Adrenal gland (tissue), 12 donors: ENCODE data around the gene ALAD. TPM values are rescaled to one million over a fixed set of nuclear protein-coding genes. Genes with fewer than 3 reads are reported as not detected.

Experiments used
- DNase-seq, 7 donors: peaks; one replicate each; pipeline ENCODE4 v3.0.0-alpha.2; 2019 to 2020
- H3K27ac ChIP-seq, 5 donors: fragments of 200-600 bp; sonication (generic) in 4 of 5; 1 replicate in 3 of 5; 2 replicates in 2 of 5; pipeline versions ENCODE4 v1.5.1 to v1.8.0; 2016 to 2020; ENCODE audit warnings: mild to moderate bottlenecking in 1 of 5
- H3K27me3 ChIP-seq: fragments of 200-600 bp; 2 replicates; pipeline ENCODE4 v1.8.0; 2021
- H3K36me3 ChIP-seq, 2 donors: fragments of 200-600 bp; replicated peaks in 1 of 2; 1 replicate in 1 of 2; 2 replicates in 1 of 2; pipeline versions ENCODE4 v1.5.1 to v1.8.0; 2018 to 2022
- H3K4me1 ChIP-seq, 2 donors: fragments of 200-600 bp; replicated peaks in 1 of 2; 1 replicate in 1 of 2; 2 replicates in 1 of 2; pipeline versions ENCODE4 v1.5.1 to v1.8.0; 2018 to 2021
- H3K4me3 ChIP-seq, 4 donors: fragments of 200-600 bp; sonication (generic) in 3 of 4; one replicate each; pipeline ENCODE4 v1.5.1; 2016 to 2018
- H3K9me3 ChIP-seq, 3 donors: fragments of 200-600 bp; sonication (generic) in 1 of 3; replicated peaks in 1 of 3; 1 replicate in 2 of 3; 2 replicates in 1 of 3; pipeline versions ENCODE4 v1.5.1 to v1.8.0; 2016 to 2021
- POLR2A ChIP-seq, 2 donors: fragments of 450-650 bp; IDR thresholded peaks; one replicate each; pipeline ENCODE4 v1.6.1; 2017; ENCODE audit warnings: antibody characterized with exemption in 2 of 2, mild to moderate bottlenecking in 2 of 2, moderate library complexity in 1 of 2
- WGBS, 4 donors: extraction: QIAGEN DNeasy Blood & Tissue Kit in 2 of 4; methylation state at CpG; one replicate each; pipeline versions ENCODE4 v1.1.5 to v1.1.7; 2013 to 2017; 5-methylcytosine and 5-hydroxymethylcytosine counted together
- intact Hi-C, 2 donors: fragments of 100-400 bp; cut with DNase I; formaldehyde crosslinking; loops; one replicate each; pipeline versions ENCODE4 v1.14.1 to v1.15.0; 2022 to 2023
- polyA plus RNA-seq, 3 donors: library from polyadenylated mRNA; stranded (reverse); fragments of 200-250 nt in 2 of 3; fragments of 350-450 nt in 1 of 3; fragmentation: Illumina TruSeq in 1 of 3; extraction: RNeasy Lipid Tissue Mini Kit (QIAGEN cat#74804) in 1 of 3; gene quantifications; one replicate each; pipeline ENCODE4 v1.2.3, GENCODE V29; 2013 to 2014
- total RNA-seq, 9 donors: library from RNA; depleted of rRNA in 4 of 9; stranded (reverse); fragments of >200 nt in 4 of 9; fragments of 120-200 nt in 1 of 9; fragmentation: NEBNext Ultra II Directional in 1 of 9; extraction: Animal tissue kit (Norgen Biotek cat#: 25700) in 1 of 9; gene quantifications; one replicate each; pipeline versions ENCODE4 v1.1.0 to v1.2.4, GENCODE V29; 2013 to 2023
- TF ChIP-seq, protein P1 (sequence below), 6 experiments: fragments of 450-650 bp in 4 of 6; fragments of 200-600 bp in 2 of 6; sonication (generic) in 1 of 6; IDR thresholded peaks; 1 replicate in 5 of 6; 2 replicates in 1 of 6; pipeline versions ENCODE4 v1.5.1 to v1.8.0; 2016 to 2021; ENCODE audit warnings: antibody characterized with exemption in 6 of 6, mild to moderate bottlenecking in 2 of 6, moderate library complexity in 1 of 6
- donor health status: healthy with polysubstance abuse.
- donor health status: Bipolar disorder and iron deficiency.
- donor health status: DM: yes; HTN: yes; CAD: no.
- donor health status: DM: no; HTN: no; CAD: no.
- donor health status: DM: no; HTN: no; CAD: no.
- donor health status: DM: yes; HTN: yes; CAD: no.

The ALAD gene
- total and polyA plus RNA-seq, 12 donors = 49.2 to 348 (median 242) TPM

DNA sequence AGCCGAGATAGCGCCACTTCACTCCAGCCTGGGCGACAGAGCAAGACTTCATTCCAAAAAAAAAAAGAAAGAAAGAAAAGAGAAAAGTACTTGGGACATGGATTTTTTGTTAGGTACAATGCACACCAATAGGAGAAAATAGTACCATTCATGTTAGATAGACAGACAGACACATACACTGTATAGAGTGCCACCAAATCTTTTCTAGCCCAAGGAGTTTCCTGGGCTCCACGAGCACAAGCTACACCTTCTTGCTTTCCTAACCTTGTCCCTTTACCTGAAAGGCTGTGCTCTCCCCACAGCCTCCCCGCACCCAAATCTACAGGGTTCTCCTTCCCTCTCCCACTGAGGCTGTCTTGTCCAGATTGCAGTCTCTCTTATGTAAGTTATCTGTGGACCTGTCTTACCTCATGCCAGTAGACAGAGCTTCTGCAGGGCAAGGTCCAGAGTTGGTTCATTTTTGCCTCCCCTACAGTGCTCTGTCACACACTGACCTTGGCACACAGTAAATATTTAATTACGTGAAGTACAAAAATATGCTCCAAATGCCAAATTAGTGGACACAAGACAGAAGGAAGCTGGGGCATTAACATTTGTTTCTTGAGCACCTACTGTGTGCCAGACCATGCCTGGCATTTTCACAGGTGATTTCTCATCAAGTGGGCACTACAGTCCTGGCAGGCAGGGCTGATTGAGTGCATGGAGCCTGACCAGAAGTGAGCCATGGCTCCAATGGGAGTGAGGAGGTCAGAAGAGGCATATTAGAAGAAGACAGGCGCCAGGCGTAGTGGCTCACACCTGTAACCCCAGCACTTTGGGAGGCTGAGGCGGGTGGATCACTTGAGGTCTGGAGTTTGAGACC, 5.9 kb downstream of the ALAD start:
- Histone ChIP-seq H3K4me1 (peaks cover 21 to 46% of the 10 kb centered on the region in 2 donors), H3K27me3 (no peaks in the 10 kb centered on the region), H3K27ac (peak overlapping the region in 2 of 5 donors; percentile 10 to 23), H3K36me3 (peaks cover 0 to 33% of the 10 kb centered on the region in 2 donors), H3K4me3 (no peak overlapping the region), H3K9me3 (no peaks in the 10 kb centered on the region)
- TF ChIP-seq POLR2A (IDR thresholded peaks at IDR 0.05) = no peak
- TF ChIP-seq, protein P1, sequence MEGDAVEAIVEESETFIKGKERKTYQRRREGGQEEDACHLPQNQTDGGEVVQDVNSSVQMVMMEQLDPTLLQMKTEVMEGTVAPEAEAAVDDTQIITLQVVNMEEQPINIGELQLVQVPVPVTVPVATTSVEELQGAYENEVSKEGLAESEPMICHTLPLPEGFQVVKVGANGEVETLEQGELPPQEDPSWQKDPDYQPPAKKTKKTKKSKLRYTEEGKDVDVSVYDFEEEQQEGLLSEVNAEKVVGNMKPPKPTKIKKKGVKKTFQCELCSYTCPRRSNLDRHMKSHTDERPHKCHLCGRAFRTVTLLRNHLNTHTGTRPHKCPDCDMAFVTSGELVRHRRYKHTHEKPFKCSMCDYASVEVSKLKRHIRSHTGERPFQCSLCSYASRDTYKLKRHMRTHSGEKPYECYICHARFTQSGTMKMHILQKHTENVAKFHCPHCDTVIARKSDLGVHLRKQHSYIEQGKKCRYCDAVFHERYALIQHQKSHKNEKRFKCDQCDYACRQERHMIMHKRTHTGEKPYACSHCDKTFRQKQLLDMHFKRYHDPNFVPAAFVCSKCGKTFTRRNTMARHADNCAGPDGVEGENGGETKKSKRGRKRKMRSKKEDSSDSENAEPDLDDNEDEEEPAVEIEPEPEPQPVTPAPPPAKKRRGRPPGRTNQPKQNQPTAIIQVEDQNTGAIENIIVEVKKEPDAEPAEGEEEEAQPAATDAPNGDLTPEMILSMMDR (IDR thresholded peaks at IDR 0.05) = no peak
- intact Hi-C loops = no loop called here
- DNase-seq = peak in 2 of 7 donors; percentile 22 to 48
- WGBS, 4 donors = 83 to 90% (median 87%) methylated on average over 9 of the region's 9 CpGs

DNA sequence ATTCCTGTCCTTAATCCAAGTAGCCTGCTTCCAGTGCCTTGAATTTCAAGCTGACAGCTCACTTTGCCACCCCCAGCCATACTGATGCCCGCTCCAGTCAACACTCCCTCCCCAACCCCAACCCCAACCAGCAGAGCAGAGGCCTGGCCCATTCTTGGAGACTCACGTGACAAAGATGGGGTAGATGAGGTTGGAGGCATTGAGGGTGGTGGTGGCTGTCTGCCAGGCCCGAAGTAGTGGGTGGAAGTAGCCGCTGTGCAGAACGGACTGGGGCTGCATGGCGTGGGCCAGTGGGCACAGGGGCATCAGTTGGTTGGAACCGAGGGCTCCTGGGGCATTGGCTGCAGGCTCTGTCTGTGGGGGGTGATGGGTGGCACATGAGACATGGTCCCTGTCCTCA, 7.8 kb downstream of the ALAD start:
- no peak for DNase-seq
- no peaks in the 10 kb centered on the region for H3K9me3 ChIP-seq
- H3K4me1 ChIP-seq = peaks cover 17 to 30% of the 10 kb centered on the region in 2 donors
- peaks cover 0 to 52% of the 10 kb centered on the region in 2 donors for H3K36me3 ChIP-seq
- intact Hi-C loops = no loop called here
- H3K4me3 ChIP-seq = no peak overlapping the region
- peak overlapping the region in 1 of 5 donors; percentile 41 for H3K27ac ChIP-seq
- H3K27me3 ChIP-seq = no peaks in the 10 kb centered on the region
- 87 to 95% (median 93%) methylated on average over 6 to 7 of the region's 7 CpGs for WGBS, 4 donors
- TF ChIP-seq, protein P1 (IDR thresholded peaks at IDR 0.05) = no peak
- TF ChIP-seq POLR2A (IDR thresholded peaks at IDR 0.05) = no peak

DNA sequence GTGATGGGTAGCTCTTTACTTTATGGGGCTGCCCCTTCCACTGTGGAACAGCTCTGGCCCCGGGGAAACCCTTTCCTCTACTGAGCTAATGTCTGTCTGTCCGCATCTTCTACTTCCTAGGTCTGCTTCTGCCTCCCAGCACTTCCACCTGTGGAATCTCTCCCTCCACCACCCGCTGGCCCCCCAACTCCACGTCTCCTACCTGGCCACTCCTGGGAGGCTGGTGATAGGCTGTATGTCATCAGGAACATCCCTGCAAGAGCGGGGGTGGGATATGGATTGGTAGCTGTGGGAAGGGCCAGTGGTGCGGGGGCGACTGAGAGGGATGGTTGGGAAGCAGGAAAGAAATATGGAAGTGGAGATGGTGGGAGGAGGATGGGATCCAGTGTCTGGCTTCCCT, 9.2 kb downstream of the ALAD start:
- DNase-seq = no peak
- Histone ChIP-seq H3K27ac (peak overlapping the region in 1 of 5 donors; percentile 3), H3K27me3 (no peaks in the 10 kb centered on the region), H3K36me3 (peaks cover 0 to 66% of the 10 kb centered on the region in 2 donors), H3K4me3 (no peak overlapping the region), H3K9me3 (no peaks in the 10 kb centered on the region), H3K4me1 (peaks cover 12 to 16% of the 10 kb centered on the region in 2 donors)
- TF ChIP-seq, protein P1 (IDR thresholded peaks at IDR 0.05) = no peak
- TF ChIP-seq POLR2A (IDR thresholded peaks at IDR 0.05) = no peak
- WGBS, 4 donors = 91 to 98% (median 97%) methylated on average over 7 of the region's 7 CpGs
- intact Hi-C loops = no loop called here

DNA sequence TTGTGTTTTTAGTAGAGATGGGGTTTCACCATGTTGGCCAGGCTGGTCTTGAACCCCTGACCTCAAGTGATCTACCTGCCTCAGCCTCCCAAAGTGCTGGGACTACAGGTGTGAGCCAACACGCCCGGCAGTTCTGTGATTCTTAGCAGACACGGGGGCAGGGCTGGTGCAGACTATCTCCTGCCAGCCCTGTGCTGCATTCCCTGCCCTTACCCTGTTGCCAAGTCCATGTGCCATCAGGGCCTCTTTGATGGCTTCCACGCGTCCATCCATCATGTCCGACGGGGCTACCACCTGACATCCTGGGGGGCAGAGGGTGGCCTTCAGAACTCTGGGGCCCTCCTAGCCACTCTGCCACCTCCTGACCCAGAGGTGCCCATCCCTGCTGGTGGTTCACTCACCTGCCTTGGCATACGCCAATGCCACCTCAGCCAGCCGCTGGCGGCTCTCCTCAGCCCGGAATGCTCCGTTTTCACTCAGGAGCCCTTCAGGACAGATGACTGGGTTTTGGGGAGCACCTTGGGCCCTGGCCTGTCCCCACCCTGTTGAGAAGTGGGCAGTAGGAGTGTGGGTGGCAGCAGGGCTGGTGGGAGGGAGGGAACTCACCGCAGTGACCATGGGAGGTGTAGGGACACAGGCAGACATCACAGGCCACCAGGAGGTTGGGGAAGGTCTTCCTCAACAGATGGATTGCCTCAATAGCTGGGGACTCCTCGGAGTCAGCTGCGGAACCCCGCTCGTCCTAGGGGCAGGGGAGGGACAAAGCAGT, 10.7 kb downstream of the ALAD start:
- no peaks in the 10 kb centered on the region for H3K27me3 ChIP-seq
- TF ChIP-seq POLR2A (IDR thresholded peaks at IDR 0.05) = no peak
- TF ChIP-seq, protein P1 (IDR thresholded peaks at IDR 0.05) = no peak
- DNase-seq = no peak
- peaks cover 9% of the 10 kb centered on the region in 2 donors for H3K4me1 ChIP-seq
- no peak overlapping the region for H3K4me3 ChIP-seq
- intact Hi-C loops = no loop called here
- 80 to 94% (median 90%) methylated on average over 5 to 17 of the region's 17 CpGs for WGBS, 4 donors
- no peaks in the 10 kb centered on the region for H3K9me3 ChIP-seq
- peak overlapping the region in 1 of 5 donors; percentile 32 for H3K27ac ChIP-seq
- H3K36me3 ChIP-seq = peaks cover 0 to 66% of the 10 kb centered on the region in 2 donors
